H1 (cell line): ENCODE results near the gene NUP188. TPM values are rescaled to one million over a fixed set of nuclear protein-coding genes. Genes with fewer than 3 reads are reported as not detected.

ENCODE experiments used
- CTCF ChIA-PET: fragments of 300-600 bp; sonication (Branson Sonifier 250); formaldehyde crosslinking; loops from one replicate; lab custom pipeline; 2021; ENCODE audit not compliant: partially characterized antibody; lab: Charles Lee
- POLR2A ChIA-PET: fragments of 300-600 bp; sonication (Branson Sonifier 250); formaldehyde crosslinking; loops from one replicate; lab custom pipeline; 2021; ENCODE audit warnings: inconsistent platforms; ENCODE audit not compliant: partially characterized antibody; lab: Charles Lee
- DNase-seq, 2 experiments: peaks; one replicate each; pipeline versions ENCODE4 v3.0.0 to v3.0.0-alpha.2; 2010 to 2022; ENCODE audit warnings: low spot score in 2 of 2, low read depth in 1 of 2, mixed read lengths in 1 of 2
- FAIRE-seq: peaks from 2 replicates; lab custom pipeline; 2011; peaks lifted over from hg19 to GRCh38; lab: Jason Lieb, UNC
- H2AFZ ChIP-seq: 2 replicates; pipeline ENCODE4 v1.8.1; 2012; ENCODE audit warnings: low read length, inconsistent platforms
- H2AK5ac ChIP-seq: 2 replicates; pipeline ENCODE4 v1.6.1; 2013; ENCODE audit warnings: low read depth, low read length
- H2BK120ac ChIP-seq: replicated peaks from 2 replicates; pipeline ENCODE3; 2013; ENCODE audit warnings: low read depth, low read length, inconsistent platforms
- H2BK12ac ChIP-seq: 2 replicates; pipeline ENCODE4 v1.6.1; 2013; ENCODE audit warnings: low read depth, low read length
- H2BK15ac ChIP-seq: 2 replicates; pipeline ENCODE4 v1.6.1; 2013; ENCODE audit warnings: low read length
- H2BK20ac ChIP-seq: 2 replicates; pipeline ENCODE4 v1.6.1; 2013; ENCODE audit warnings: low read length
- H2BK5ac ChIP-seq: 2 replicates; pipeline ENCODE4 v1.6.1; 2013; ENCODE audit warnings: low read depth, low read length
- H3K14ac ChIP-seq: 2 replicates; pipeline ENCODE4 v1.6.1; 2013; ENCODE audit warnings: inconsistent platforms; ENCODE audit not compliant: insufficient read length
- H3K18ac ChIP-seq: 2 replicates; pipeline ENCODE4 v1.6.1; 2013; ENCODE audit warnings: low read length; ENCODE audit errors: extremely low read depth
- H3K23ac ChIP-seq: 2 replicates; pipeline ENCODE4 v1.6.1; 2013; ENCODE audit warnings: inconsistent platforms; ENCODE audit not compliant: insufficient read length
- H3K23me2 ChIP-seq: 2 replicates; pipeline ENCODE4 v1.6.1; 2013; ENCODE audit warnings: low read depth, low read length
- H3K27ac ChIP-seq: 2 replicates; pipeline ENCODE4 v1.6.1; 2011; ENCODE audit warnings: low read depth, low read length, inconsistent platforms
- H3K27me3 ChIP-seq, 4 experiments: replicated peaks in 1 of 4; 1 replicate in 1 of 4; 2 replicates in 3 of 4; pipeline versions ENCODE4 v1.6.1 to v1.8.1; 2011 to 2013; ENCODE audit warnings: low read length in 3 of 4, mild to moderate bottlenecking in 3 of 4, inconsistent platforms in 2 of 4, mixed read lengths in 2 of 4, moderate library complexity in 1 of 4; ENCODE audit not compliant: control insufficient read depth in 3 of 4, insufficient read depth in 3 of 4; ENCODE audit errors: extremely low read depth in 1 of 4
- H3K36me3 ChIP-seq, 4 experiments: 2 replicates each; pipeline versions ENCODE4 v1.6.1 to v1.8.1; 2011 to 2013; ENCODE audit warnings: mild to moderate bottlenecking in 4 of 4, low read length in 3 of 4, moderate library complexity in 2 of 4, control low read depth in 1 of 4, inconsistent platforms in 1 of 4; ENCODE audit not compliant: insufficient read depth in 4 of 4, control insufficient read depth in 2 of 4
- H3K4ac ChIP-seq: replicated peaks from 2 replicates; pipeline ENCODE3; 2013; ENCODE audit warnings: low read length, low read depth, mixed read lengths, inconsistent platforms; ENCODE audit not compliant: insufficient read length
- H3K4me1 ChIP-seq, 4 experiments: replicated peaks in 1 of 4; 1 replicate in 1 of 4; 2 replicates in 3 of 4; pipeline versions ENCODE4 v1.6.1 to v1.8.1; 2011 to 2013; ENCODE audit warnings: low read length in 3 of 4, inconsistent platforms in 2 of 4, mixed read lengths in 1 of 4; ENCODE audit not compliant: insufficient read depth in 4 of 4, control insufficient read depth in 3 of 4
- H3K4me2 ChIP-seq, 2 experiments: 2 replicates each; pipeline versions ENCODE4 v1.6.1 to v1.8.1; 2011 to 2013; ENCODE audit warnings: low read depth in 2 of 2, low read length in 2 of 2, control low read depth in 1 of 2, inconsistent platforms in 1 of 2, mild to moderate bottlenecking in 1 of 2; ENCODE audit not compliant: insufficient read depth in 1 of 2
- H3K4me3 ChIP-seq, 4 experiments: fragments of 200-600, 300-600 bp in 1 of 4; sonication (generic), shearing (Covaris generic), sonication (Bioruptor Twin) in 1 of 4; 2 replicates each; pipeline versions ENCODE4 v1.5.1 to v1.8.1; 2011 to 2016; ENCODE audit warnings: low read length in 4 of 4, low read depth in 3 of 4, control low read depth in 2 of 4, inconsistent platforms in 2 of 4, mild to moderate bottlenecking in 2 of 4, mixed read lengths in 1 of 4, moderate library complexity in 1 of 4; ENCODE audit not compliant: insufficient read depth in 2 of 4; ENCODE audit errors: extremely low read depth in 1 of 4
- H3K56ac ChIP-seq: replicated peaks from 2 replicates; pipeline ENCODE3; 2013; ENCODE audit warnings: low read depth, mild to moderate bottlenecking, mixed read lengths, low read length, inconsistent platforms; ENCODE audit not compliant: insufficient read length
- H3K79me1 ChIP-seq: 2 replicates; pipeline ENCODE4 v1.6.1; 2013; ENCODE audit warnings: low read depth, low read length, control low read depth
- H3K79me2 ChIP-seq, 2 experiments: 2 replicates each; pipeline versions ENCODE4 v1.6.1 to v1.8.1; 2012 to 2013; ENCODE audit warnings: low read length in 2 of 2, mild to moderate bottlenecking in 2 of 2, inconsistent platforms in 1 of 2; ENCODE audit not compliant: insufficient read depth in 2 of 2, control insufficient read depth in 1 of 2
- H3K9ac ChIP-seq, 4 experiments: replicated peaks in 1 of 4; 1 replicate in 1 of 4; 2 replicates in 3 of 4; pipeline versions ENCODE4 v1.6.1 to v1.8.1; 2011 to 2013; ENCODE audit warnings: low read depth in 3 of 4, low read length in 3 of 4, control low read depth in 2 of 4, mild to moderate bottlenecking in 2 of 4, moderate library complexity in 2 of 4, inconsistent platforms in 1 of 4; ENCODE audit errors: extremely low read depth in 1 of 4
- H3K9me3 ChIP-seq, 2 experiments: 2 replicates each; pipeline versions ENCODE4 v1.6.1 to v1.8.1; 2012 to 2013; ENCODE audit warnings: mild to moderate bottlenecking in 2 of 2, moderate library complexity in 2 of 2, control low read depth in 1 of 2, inconsistent platforms in 1 of 2, low read depth in 1 of 2, low read length in 1 of 2, mixed read lengths in 1 of 2; ENCODE audit not compliant: insufficient read depth in 2 of 2
- H4K20me1 ChIP-seq, 2 experiments: replicated peaks in 1 of 2; 2 replicates each; pipeline versions ENCODE3 to v1.8.1; 2011 to 2013; ENCODE audit warnings: inconsistent platforms in 2 of 2, low read length in 2 of 2, mild to moderate bottlenecking in 1 of 2; ENCODE audit not compliant: insufficient read depth in 2 of 2, control insufficient read depth in 1 of 2
- H4K5ac ChIP-seq: 2 replicates; pipeline ENCODE4 v1.6.1; 2013; ENCODE audit warnings: low read length, low read depth, mixed read lengths, inconsistent platforms; ENCODE audit not compliant: insufficient read length
- H4K8ac ChIP-seq: 2 replicates; pipeline ENCODE4 v1.8.0; 2013; ENCODE audit warnings: mild to moderate bottlenecking, moderate library complexity, low read length, inconsistent platforms; ENCODE audit not compliant: insufficient read depth; ENCODE audit errors: extremely low read depth
- H4K91ac ChIP-seq: replicated peaks from 2 replicates; pipeline ENCODE3; 2013; ENCODE audit warnings: low read length, mixed read lengths, inconsistent platforms; ENCODE audit not compliant: insufficient read length
- CREB1 ChIP-seq: IDR thresholded peaks from 2 replicates; pipeline ENCODE4 v1.6.1; 2012; ENCODE audit warnings: inconsistent platforms
- E2F6 ChIP-seq: IDR thresholded peaks from 2 replicates; pipeline ENCODE4 v1.6.1; 2012; ENCODE audit warnings: inconsistent platforms
- NRF1 ChIP-seq: IDR thresholded peaks from 2 replicates; pipeline ENCODE4 v1.6.1; 2011; ENCODE audit warnings: mild to moderate bottlenecking, low read depth, low read length, improper control_type of control experiment
- PHF8 ChIP-seq: fragments of 200-600 bp; sonication (generic); conservative IDR thresholded peaks from 2 replicates; pipeline ENCODE4 v1.7.1; 2012; ENCODE audit warnings: low read depth, mild to moderate bottlenecking, inconsistent platforms, low read length, moderate library complexity
- POU5F1 ChIP-seq: IDR thresholded peaks from 2 replicates; pipeline ENCODE4 v1.6.1; 2011; ENCODE audit warnings: low read depth, mild to moderate bottlenecking, low read length, moderate library complexity
- WGBS, 2 experiments: shearing (Covaris generic) in 1 of 2; methylation state at CpG; one replicate each; pipeline versions ENCODE4 v1.1.6 to v1.1.7; 2013 to 2015; ENCODE audit warnings: low lambda C conversion rate in 2 of 2, mixed read lengths in 2 of 2, inconsistent platforms in 1 of 2, low coverage in 1 of 2, missing lambda C conversion rate in 1 of 2; ENCODE audit not compliant: insufficient replicate concordance in 2 of 2, insufficient coverage in 1 of 2, insufficient read length in 1 of 2; ENCODE audit errors: extremely low coverage in 1 of 2, missing lambda C conversion rate in 1 of 2; 5-methylcytosine and 5-hydroxymethylcytosine counted together
- polyA plus RNA-seq, 7 experiments: library from polyadenylated mRNA; depleted of rRNA in 3 of 7; stranded (reverse) in 5 of 7; unstranded in 2 of 7; fragments of >200 nt in 5 of 7; fragments of 200-250 nt in 2 of 7; gene quantifications; 1 replicate in 5 of 7; 2 replicates in 1 of 7; 4 replicates in 1 of 7; pipeline versions ENCODE4 v1.2.1 to v1.2.3, GENCODE V29; 2011 to 2013; ENCODE audit warnings: missing spikeins in 2 of 7, mixed read lengths in 2 of 7
- total RNA-seq: library from RNA; stranded (reverse); fragmentation: NEBNext Ultra II Directional; extraction: Animal tissue kit (Norgen Biotek cat#: 25700); gene quantifications from 2 replicates; pipeline ENCODE4 v1.2.1, GENCODE V29; 2021

Gene NUP188
- total and polyA plus RNA-seq, 2 of the 8 experiments (the other 6 are each of a cell fraction or from before 2014, with no cell fraction given) = 90.1 to 111 TPM

GRCh38 chr9:128898382-128898781, 49.1 kb upstream of the NUP188 start:
- no peak overlapping the region for H4K5ac ChIP-seq
- no peak for TF ChIP-seq POU5F1
- no peak for TF ChIP-seq CREB1
- no peak for TF ChIP-seq PHF8
- TF ChIP-seq E2F6 = no peak
- TF ChIP-seq NRF1 = no peak

More at GRCh38 chr9:128898382-128898781, 49.1 kb upstream of the NUP188 start:
- Histone ChIP-seq H2AK5ac (no peak overlapping the region), H3K14ac (no peak overlapping the region), H3K79me1 (peaks cover 13% of the 10 kb centered on the region), H3K4me3 (no peak overlapping the region), H3K79me2 (peaks cover 3 to 74% of the 10 kb centered on the region in 2 experiments; a peak in 3 of 4 replicates), H3K27me3 (no peaks in the 10 kb centered on the region), H3K23ac (no peak overlapping the region), H3K9ac (no peak overlapping the region), H3K27ac (no peak overlapping the region), H2BK12ac (no peak overlapping the region), H2AFZ (no peak overlapping the region), H3K23me2 (no peaks in the 10 kb centered on the region), H4K20me1 (peaks cover 7 to 17% of the 10 kb centered on the region in 2 experiments), H3K9me3 (no peaks in the 10 kb centered on the region), H2BK120ac (no peak overlapping the region), H3K56ac (no peak overlapping the region), H3K4me2 (no peak overlapping the region), H2BK5ac (0 out of 2 replicates have a peak overlapping the region, but pooled peaks have one; percentile 24), H4K8ac (0 out of 2 replicates have a peak overlapping the region, but pooled peaks have one; percentile 9), H2BK15ac (no peak overlapping the region), H3K36me3 (peaks cover 0 to 16% (median 4%) of the 10 kb centered on the region in 4 experiments; a peak in 4 of 8 replicates), H3K4me1 (peaks cover 0 to 15% (median 5%) of the 10 kb centered on the region in 4 experiments; a peak in 6 of 7 replicates), H3K4ac (no peak overlapping the region), H4K91ac (no peak overlapping the region), H3K18ac (no peak overlapping the region), H2BK20ac (no peak overlapping the region)
- DNase-seq (no peak), FAIRE-seq (no peak)
- ChIA-PET POLR2A (interaction anchor here (1.0 to 1.5 kb wide), 4 partner anchors 9 to 20 kb away, joined by 3 to 4 read pairs (median 4); no protein-coding TSS in a partner anchor), CTCF (interaction anchor here (1.0 to 1.7 kb wide), 3 partner anchors 30 to 48 kb away, joined by 3 to 6 read pairs (median 3); no protein-coding TSS in a partner anchor)
- 90% methylated on average over 5 of the region's 5 CpGs; no CpG with 5 or more reads in 1 of the 2 experiments for WGBS, 2 experiments
